Measurements from ENCODE around the gene PRAC2. TPM values are rescaled to one million over a fixed set of nuclear protein-coding genes. Genes with fewer than 3 reads are reported as not detected.

Gene PRAC2
- total and polyA plus RNA-seq, 2 of the 13 experiments (the other 11 are each of a cell fraction or from before 2014, with no cell fraction given), result not detected

DNA sequence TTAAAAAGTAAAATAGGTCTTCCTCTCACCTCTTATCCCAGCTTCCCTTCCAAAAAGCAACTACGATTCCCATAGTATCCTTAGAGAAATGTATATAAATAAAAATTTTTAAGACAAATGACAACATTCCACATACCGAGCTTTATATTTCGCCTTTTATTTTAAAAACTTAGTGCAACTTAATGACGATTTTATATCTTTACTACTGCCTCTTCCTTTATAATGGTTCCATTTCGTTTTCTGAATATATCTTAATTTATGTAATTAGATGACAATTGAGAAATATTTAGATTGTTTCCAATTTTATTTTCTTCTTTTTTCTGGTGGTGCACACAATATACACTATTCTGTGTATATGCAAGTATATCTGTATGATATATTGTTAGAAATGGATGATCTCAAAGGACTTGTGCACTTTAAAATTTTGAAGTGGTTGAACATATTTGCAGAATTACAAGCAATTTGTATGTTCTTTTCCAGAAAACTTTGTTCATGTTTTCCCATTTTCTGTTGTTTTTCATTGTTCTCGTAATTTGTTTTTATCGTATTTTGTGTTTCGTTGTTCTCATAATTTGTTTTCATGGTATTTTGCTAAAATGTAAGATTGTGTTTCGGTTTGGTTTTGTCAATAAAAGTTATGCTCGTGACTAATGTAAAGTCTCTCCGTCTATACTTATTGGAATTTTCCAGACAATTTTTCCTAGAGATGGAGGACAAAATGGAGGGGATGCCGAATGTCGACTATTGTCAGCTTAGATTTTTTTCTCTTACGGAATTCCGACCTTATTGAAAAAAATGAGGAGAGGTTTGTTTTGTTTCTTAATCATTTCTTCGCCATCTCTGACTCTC is 26.0 kb downstream of the PRAC2 start:
- Histone ChIP-seq H3K9ac (ENCODE audit: insufficient read depth, low read depth, low read length) (no peak overlapping the region), H4K20me1 (ENCODE audit: insufficient read depth, low read length) (no peaks in the 10 kb centered on the region), H3K4me3 (replicated peaks in 1 of 3; ENCODE audit: insufficient read depth in 1 of 3, low read depth in 2 of 3, low read length in 3 of 3) (no peak overlapping the region), H3K79me2 (ENCODE audit: insufficient read depth, low read length) (no peaks in the 10 kb centered on the region), H3K4me1 (ENCODE audit: insufficient read depth, low read length) (no peaks in the 10 kb centered on the region), H3K27ac (ENCODE audit: extremely low read length, insufficient read depth, low read length) (no peak overlapping the region), H3K4me2 (ENCODE audit: low read depth, low read length) (no peak overlapping the region), H3K27me3 (ENCODE audit: control insufficient read depth in 1 of 2, insufficient read depth in 2 of 2, low read length in 2 of 2) (peaks cover 37 to 94% of the 10 kb centered on the region in 2 experiments), H3K36me3 (replicated peaks in 1 of 2; ENCODE audit: control insufficient read depth in 1 of 2, insufficient read depth in 2 of 2, low read length in 2 of 2) (no peaks in the 10 kb centered on the region), H2AFZ (ENCODE audit: low read length) (no peak overlapping the region), H3K9me3 (ENCODE audit: low read length) (no peaks in the 10 kb centered on the region)
- BruUV-seq (replicated peaks), result no TSS peak
- in situ Hi-C loops (cut with HindIII; ENCODE audit: extremely low pct_ligation_motif_present, low pct_unique_long_range_greater_than_20kb), result no loop called here
- FAIRE-seq (no peak), ATAC-seq (no peak), DNase-seq (ENCODE audit: low spot score) (no peak)
- POLR2A ChIA-PET, result no interaction called here
- intact Hi-C loops (cut with micrococcal nuclease; ENCODE audit: unreplicated experiment), result no loop called here
- no peak for TF ChIP-seq ZNF367 (CRISPR knock-in tag; IDR thresholded peaks at IDR 0.05; ENCODE audit: borderline replicate concordance)
- peak; percentile 93 for TF ChIP-seq CBX2 (IDR thresholded peaks at IDR 0.05; ENCODE audit: low read depth, low read length)
- no peak for TF ChIP-seq CBX2 (CRISPR knock-in tag; IDR thresholded peaks at IDR 0.05; ENCODE audit: low read depth)
- WGBS (ENCODE audit: low lambda C conversion rate), result 27% methylated on average over 16 of the region's 16 CpGs
- CTCF ChIA-PET (ENCODE audit: low intra/inter-chr PET ratio, low total read pairs), result no interaction called here

DNA sequence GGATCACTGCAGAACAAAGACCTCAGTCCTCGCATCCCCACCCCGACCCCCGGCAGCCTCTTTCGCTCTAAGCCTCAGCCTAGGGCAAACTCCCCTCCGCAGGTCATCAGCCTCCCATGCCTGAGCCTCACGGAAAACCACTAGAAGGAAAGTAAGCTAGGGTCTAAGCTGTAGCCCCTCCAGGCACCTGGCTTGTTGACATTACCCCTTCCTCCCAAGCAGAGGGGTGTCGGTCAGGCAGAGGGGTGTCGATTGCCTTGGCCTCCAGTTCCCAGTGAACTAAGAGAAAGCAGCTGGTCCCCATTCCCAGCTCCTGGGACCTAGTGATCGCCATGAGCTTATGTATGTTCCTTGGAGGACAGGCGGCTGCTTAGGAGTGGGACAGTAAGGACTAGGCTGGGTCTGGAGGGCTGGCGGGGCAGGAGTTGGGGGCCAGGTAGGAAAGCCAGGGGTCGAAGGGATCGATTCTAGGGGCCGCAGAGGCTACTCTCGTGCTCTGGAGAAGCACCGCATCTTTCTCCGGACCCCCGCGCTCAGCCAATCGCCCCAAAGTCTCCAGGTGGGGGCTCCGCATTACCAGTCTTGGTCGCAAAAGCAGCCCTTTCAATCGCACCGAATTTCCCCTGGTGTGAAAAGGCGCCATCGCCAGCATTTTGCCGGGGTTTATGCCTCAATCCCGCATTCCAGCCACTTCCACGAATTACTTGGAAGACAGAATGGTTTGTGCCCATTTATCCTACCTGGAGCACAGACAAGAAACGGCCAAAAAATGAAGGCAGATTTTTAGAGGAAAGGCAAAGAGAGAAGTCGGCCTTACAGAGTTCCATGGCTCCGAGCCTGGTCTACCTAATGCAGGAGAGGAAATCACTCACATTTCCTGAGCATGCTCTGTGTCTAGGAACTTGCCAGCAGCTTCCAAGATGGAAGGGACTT is 26.9 kb downstream of the PRAC2 start:
- no peaks in the 10 kb centered on the region for H4K20me1 ChIP-seq (ENCODE audit: insufficient read depth, low read length)
- CTCF ChIA-PET (ENCODE audit: low intra/inter-chr PET ratio, low total read pairs), result no interaction called here
- H3K4me2 ChIP-seq (ENCODE audit: low read depth, low read length), result no peak overlapping the region
- no peak for FAIRE-seq
- H3K4me1 ChIP-seq (ENCODE audit: insufficient read depth, low read length), result no peaks in the 10 kb centered on the region
- 14% methylated on average over 29 of the region's 32 CpGs for WGBS (ENCODE audit: low lambda C conversion rate)
- intact Hi-C loops (cut with micrococcal nuclease; ENCODE audit: unreplicated experiment) (no loop called here), in situ Hi-C loops (cut with HindIII; ENCODE audit: extremely low pct_ligation_motif_present, low pct_unique_long_range_greater_than_20kb) (no loop called here)
- no peaks in the 10 kb centered on the region for H3K79me2 ChIP-seq (ENCODE audit: insufficient read depth, low read length)
- no peaks in the 10 kb centered on the region for H3K36me3 ChIP-seq (replicated peaks in 1 of 2; ENCODE audit: control insufficient read depth in 1 of 2, insufficient read depth in 2 of 2, low read length in 2 of 2)
- H2AFZ ChIP-seq (ENCODE audit: low read length), result no peak overlapping the region
- DNase-seq (ENCODE audit: low spot score), result no peak
- no TSS peak for BruUV-seq (replicated peaks)
- POLR2A ChIA-PET, result no interaction called here
- H3K27me3 ChIP-seq (ENCODE audit: control insufficient read depth in 1 of 2, insufficient read depth in 2 of 2, low read length in 2 of 2), result peaks cover 45 to 95% of the 10 kb centered on the region in 2 experiments
- no peak overlapping the region for H3K4me3 ChIP-seq (replicated peaks in 1 of 3; ENCODE audit: insufficient read depth in 1 of 3, low read depth in 2 of 3, low read length in 3 of 3)
- no peaks in the 10 kb centered on the region for H3K9me3 ChIP-seq (ENCODE audit: low read length)
- no peak for ATAC-seq
- no peak overlapping the region for H3K9ac ChIP-seq (ENCODE audit: insufficient read depth, low read depth, low read length)
- no peak overlapping the region for H3K27ac ChIP-seq (ENCODE audit: extremely low read length, insufficient read depth, low read length)
- TF ChIP-seq, protein P1, sequence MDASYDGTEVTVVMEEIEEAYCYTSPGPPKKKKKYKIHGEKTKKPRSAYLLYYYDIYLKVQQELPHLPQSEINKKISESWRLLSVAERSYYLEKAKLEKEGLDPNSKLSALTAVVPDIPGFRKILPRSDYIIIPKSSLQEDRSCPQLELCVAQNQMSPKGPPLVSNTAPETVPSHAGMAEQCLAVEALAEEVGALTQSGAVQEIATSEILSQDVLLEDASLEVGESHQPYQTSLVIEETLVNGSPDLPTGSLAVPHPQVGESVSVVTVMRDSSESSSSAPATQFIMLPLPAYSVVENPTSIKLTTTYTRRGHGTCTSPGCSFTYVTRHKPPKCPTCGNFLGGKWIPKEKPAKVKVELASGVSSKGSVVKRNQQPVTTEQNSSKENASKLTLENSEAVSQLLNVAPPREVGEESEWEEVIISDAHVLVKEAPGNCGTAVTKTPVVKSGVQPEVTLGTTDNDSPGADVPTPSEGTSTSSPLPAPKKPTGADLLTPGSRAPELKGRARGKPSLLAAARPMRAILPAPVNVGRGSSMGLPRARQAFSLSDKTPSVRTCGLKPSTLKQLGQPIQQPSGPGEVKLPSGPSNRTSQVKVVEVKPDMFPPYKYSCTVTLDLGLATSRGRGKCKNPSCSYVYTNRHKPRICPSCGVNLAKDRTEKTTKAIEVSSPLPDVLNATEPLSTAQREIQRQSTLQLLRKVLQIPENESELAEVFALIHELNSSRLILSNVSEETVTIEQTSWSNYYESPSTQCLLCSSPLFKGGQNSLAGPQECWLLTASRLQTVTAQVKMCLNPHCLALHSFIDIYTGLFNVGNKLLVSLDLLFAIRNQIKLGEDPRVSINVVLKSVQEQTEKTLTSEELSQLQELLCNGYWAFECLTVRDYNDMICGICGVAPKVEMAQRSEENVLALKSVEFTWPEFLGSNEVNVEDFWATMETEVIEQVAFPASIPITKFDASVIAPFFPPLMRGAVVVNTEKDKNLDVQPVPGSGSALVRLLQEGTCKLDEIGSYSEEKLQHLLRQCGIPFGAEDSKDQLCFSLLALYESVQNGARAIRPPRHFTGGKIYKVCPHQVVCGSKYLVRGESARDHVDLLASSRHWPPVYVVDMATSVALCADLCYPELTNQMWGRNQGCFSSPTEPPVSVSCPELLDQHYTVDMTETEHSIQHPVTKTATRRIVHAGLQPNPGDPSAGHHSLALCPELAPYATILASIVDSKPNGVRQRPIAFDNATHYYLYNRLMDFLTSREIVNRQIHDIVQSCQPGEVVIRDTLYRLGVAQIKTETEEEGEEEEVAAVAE (CRISPR knock-in tag; IDR thresholded peaks at IDR 0.05; ENCODE audit: borderline replicate concordance), result no peak
- no peak for TF ChIP-seq ZNF552 (CRISPR knock-in tag; IDR thresholded peaks at IDR 0.05; ENCODE audit: borderline replicate concordance)
- TF ChIP-seq PHF5A (CRISPR knock-in tag; IDR thresholded peaks at IDR 0.05; ENCODE audit: low read depth, unreplicated experiment), result no peak
- no peak for TF ChIP-seq ZBTB7A (CRISPR knock-in tag; IDR thresholded peaks at IDR 0.05)
- TF ChIP-seq, protein P2, sequence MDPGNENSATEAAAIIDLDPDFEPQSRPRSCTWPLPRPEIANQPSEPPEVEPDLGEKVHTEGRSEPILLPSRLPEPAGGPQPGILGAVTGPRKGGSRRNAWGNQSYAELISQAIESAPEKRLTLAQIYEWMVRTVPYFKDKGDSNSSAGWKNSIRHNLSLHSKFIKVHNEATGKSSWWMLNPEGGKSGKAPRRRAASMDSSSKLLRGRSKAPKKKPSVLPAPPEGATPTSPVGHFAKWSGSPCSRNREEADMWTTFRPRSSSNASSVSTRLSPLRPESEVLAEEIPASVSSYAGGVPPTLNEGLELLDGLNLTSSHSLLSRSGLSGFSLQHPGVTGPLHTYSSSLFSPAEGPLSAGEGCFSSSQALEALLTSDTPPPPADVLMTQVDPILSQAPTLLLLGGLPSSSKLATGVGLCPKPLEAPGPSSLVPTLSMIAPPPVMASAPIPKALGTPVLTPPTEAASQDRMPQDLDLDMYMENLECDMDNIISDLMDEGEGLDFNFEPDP (CRISPR knock-in tag; conservative IDR thresholded peaks at IDR 0.05), result no peak
- TF ChIP-seq SMC3 (IDR thresholded peaks at IDR 0.05; ENCODE audit: low read length), result no peak
- no peak for TF ChIP-seq XRCC5 (optimal IDR thresholded peaks at IDR 0.05; ENCODE audit: low read length)

All from HepG2 (cell line).